ENCODE measurements around the gene SLC25A33.
"Not testable (repeated sequence)": the region's sequence is repeated elsewhere in the genome, so short reads cannot be mapped to it uniquely, and the experiment has no call there.

Gene SLC25A33

DNA sequence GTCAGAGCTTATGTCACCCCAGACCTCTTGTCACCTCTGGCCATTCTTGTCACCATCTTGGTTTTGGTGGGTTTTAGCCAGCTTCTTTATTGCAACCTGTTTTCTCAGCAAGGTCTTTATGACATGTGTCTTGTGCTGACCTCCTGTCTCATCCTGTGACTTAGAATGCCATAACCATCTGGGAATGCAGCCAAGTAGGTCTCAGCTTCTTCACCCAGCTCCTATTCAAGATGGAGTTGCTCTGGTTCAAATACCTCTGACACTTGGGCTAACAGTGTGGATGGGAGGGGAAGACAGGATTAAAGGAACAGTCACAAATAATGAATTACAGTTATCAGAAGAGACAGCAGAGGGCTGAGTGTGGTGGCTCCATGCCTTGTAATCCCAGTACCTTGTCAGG, 81.8 kb downstream of the SLC25A33 start:
- Histone ChIP-seq H3K36me3 (ENCODE audit: insufficient read depth, low read depth, low read length) (no peaks in the 10 kb centered on the region), H3K4me3 (ENCODE audit: low read length) (no peak overlapping the region), H3K4me1 (ENCODE audit: insufficient read depth, low read length) (no peaks in the 10 kb centered on the region), H3K9me3 (ENCODE audit: insufficient read depth, low read depth, low read length) (no peaks in the 10 kb centered on the region), H3K9ac (ENCODE audit: low read depth, low read length) (no peak overlapping the region), H3K27me3 (ENCODE audit: insufficient read depth, low read length) (peaks cover 3% of the 10 kb centered on the region), H3K27ac (ENCODE audit: low read length) (no peak overlapping the region)

DNA sequence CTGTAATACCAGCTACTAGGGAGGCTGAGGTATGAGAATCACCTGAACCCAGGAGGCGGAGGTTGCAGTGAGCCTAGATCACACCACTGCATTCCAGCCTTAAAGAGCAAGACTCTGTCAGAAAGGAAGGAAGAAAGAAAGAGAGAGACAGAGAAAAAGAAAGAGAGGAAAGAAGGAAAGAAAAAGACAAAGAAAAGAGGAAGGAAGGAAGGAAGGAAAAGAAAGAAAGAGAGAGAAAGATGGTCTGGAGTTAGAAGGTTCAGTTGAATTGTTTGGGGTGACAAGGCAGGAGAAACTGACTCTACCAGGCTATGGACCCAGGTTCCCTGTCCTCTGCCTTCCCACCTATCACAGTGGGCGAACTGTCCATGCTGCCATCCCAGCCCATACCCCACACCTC, 84.8 kb downstream of the SLC25A33 start:
- no peak overlapping the region for H3K9ac ChIP-seq (ENCODE audit: low read depth, low read length)
- peaks cover 27% of the 10 kb centered on the region for H3K27me3 ChIP-seq (ENCODE audit: insufficient read depth, low read length)
- no peak overlapping the region for H3K4me3 ChIP-seq (ENCODE audit: low read length)
- no peaks in the 10 kb centered on the region for H3K36me3 ChIP-seq (ENCODE audit: insufficient read depth, low read depth, low read length)
- H3K27ac ChIP-seq (ENCODE audit: low read length): no peak overlapping the region
- H3K4me1 ChIP-seq (ENCODE audit: insufficient read depth, low read length): no peaks in the 10 kb centered on the region
- no peaks in the 10 kb centered on the region for H3K9me3 ChIP-seq (ENCODE audit: insufficient read depth, low read depth, low read length)

DNA sequence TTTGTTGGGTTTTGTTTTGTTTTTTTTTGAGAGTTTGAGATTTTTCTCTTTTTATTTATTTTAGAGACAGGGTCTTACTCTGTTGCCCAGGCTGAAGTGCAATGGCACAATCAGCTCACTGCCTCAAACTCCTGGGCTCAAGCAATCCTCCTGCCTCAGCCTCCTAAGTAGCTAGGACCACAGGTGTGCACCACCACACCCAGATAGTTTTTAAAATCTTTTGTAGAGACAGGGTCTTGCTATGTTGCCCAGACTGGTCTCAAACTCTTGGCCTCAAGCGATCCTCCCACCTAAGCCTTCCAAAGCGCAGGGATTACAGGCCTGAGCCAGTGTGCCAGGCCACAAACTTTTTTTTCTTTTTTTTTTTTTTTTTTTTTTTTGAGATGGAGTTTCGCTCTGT, 85.8 kb downstream of the SLC25A33 start:
- H3K27me3 ChIP-seq (ENCODE audit: insufficient read depth, low read length): peaks cover 27% of the 10 kb centered on the region
- H3K9me3 ChIP-seq (ENCODE audit: insufficient read depth, low read depth, low read length); H3K4me3 ChIP-seq (ENCODE audit: low read length); H3K9ac ChIP-seq (ENCODE audit: low read depth, low read length); H3K36me3 ChIP-seq (ENCODE audit: insufficient read depth, low read depth, low read length); H3K4me1 ChIP-seq (ENCODE audit: insufficient read depth, low read length); H3K27ac ChIP-seq (ENCODE audit: low read length): not testable (repeated sequence)

DNA sequence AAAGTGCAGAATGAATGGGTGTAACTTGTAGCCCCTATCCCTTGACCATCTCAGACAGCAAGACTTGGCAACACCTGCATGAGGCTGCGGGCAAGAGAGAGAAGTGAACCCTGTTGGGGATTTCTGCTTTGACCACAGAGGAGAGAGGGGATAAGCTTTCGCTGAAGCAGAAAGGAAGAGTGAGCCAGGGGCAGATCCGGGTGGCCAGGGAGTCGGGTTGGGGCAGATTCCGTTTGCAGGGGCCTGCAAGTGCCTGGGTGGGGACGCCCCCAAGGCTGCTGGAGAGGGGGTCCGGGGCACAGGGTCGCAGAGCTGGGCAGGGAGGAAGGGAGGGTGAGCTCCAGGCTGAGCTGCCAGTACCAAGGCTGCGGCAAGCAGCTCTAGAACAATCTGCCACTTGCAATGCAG, 86.9 kb downstream of the SLC25A33 start:
- Histone ChIP-seq H3K27me3 (ENCODE audit: insufficient read depth, low read length) (peaks cover 27% of the 10 kb centered on the region), H3K4me1 (ENCODE audit: insufficient read depth, low read length) (no peaks in the 10 kb centered on the region), H3K36me3 (ENCODE audit: insufficient read depth, low read depth, low read length) (no peaks in the 10 kb centered on the region), H3K27ac (ENCODE audit: low read length) (no peak overlapping the region), H3K9me3 (ENCODE audit: insufficient read depth, low read depth, low read length) (no peaks in the 10 kb centered on the region), H3K4me3 (ENCODE audit: low read length) (no peak overlapping the region), H3K9ac (ENCODE audit: low read depth, low read length) (no peak overlapping the region)

DNA sequence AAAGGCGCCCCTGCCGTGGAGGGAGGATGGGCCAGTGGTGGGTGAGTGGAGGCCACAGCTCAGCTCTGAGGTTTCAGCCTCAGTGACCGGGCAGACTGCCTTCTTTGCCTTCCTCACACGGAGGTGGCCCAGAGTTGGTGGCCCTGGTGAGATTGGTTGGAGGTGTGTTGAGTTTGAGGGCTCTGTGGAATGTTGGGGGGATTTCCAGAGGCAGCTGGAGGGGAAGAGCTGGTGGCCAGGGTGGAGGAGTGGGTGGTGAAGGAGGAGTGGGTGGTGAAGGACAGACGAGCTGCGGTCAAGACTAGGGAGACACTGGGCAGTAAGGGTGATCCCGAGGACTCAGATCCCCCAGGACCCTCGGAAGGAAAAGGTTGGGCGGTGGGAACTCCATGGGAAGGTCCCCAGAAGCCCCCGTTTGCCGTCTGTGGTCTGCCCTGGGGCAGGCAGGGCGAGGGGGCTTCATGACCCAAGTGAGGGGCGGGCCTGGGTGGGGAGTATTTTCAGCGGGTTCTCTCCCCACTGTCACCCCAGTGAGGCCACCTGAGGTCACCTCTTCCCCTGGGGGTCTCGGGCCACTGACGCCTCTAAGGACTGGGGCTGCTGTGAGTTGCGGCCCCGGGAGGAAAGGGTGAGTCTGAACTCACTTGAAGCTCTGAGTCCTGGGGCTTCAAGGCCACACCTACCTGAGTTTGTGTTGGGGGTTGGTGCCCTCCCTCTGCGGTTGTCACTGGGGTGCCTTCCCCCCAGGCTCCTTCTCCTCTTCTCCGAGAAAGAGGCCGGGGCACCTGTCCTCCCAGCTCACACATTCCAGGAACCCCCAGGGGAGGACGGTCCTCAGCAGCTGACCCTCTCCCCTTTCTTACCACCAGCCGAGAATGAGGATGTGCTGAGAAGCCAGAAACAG, 89.5 kb downstream of the SLC25A33 start:
- no peaks in the 10 kb centered on the region for H3K36me3 ChIP-seq (ENCODE audit: insufficient read depth, low read depth, low read length)
- no peaks in the 10 kb centered on the region for H3K9me3 ChIP-seq (ENCODE audit: insufficient read depth, low read depth, low read length)
- no peaks in the 10 kb centered on the region for H3K4me1 ChIP-seq (ENCODE audit: insufficient read depth, low read length)
- H3K27me3 ChIP-seq (ENCODE audit: insufficient read depth, low read length): peaks cover 27% of the 10 kb centered on the region
- H3K9ac ChIP-seq (ENCODE audit: low read depth, low read length): no peak overlapping the region
- H3K27ac ChIP-seq (ENCODE audit: low read length): no peak overlapping the region
- H3K4me3 ChIP-seq (ENCODE audit: low read length): no peak overlapping the region

DNA sequence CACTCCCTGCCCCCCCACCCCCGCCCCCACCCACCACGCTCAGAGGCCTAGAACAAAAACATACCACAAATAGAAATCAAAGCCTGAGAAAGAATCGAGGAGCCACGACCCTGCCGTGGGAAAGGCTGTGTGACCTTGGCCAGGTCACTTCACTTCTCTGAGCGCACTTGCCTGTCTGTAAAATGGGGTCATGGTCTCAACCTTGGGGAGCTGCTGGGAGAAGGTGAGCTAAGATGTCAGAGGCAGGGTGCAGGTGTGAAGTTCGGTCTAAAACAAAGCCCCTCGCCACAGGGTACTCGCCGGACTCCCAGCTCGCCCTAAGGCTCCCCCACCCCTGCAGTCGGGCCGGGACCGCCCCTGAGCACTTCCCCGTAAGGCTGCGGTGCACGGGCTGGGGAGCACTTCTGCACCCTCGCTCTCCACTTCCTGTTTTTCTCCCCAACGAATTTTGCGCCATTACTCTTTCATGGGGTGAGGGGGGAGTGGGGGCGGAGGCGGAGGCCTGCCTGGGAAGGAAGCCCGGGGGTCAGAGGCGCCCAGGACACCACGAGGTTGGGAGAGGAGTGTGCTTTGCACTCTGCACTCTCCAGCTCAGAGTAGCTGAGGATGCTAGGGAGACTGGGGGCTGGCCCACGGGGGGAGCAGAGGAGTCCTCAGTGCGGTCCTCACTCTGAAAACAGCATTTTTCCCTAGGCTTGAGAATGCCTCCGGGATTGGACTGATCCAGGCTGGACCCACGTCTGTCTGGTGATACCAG, 90.4 kb downstream of the SLC25A33 start:
- no peak overlapping the region for H3K9ac ChIP-seq (ENCODE audit: low read depth, low read length)
- no peak overlapping the region for H3K4me3 ChIP-seq (ENCODE audit: low read length)
- H3K4me1 ChIP-seq (ENCODE audit: insufficient read depth, low read length): no peaks in the 10 kb centered on the region
- peaks cover 27% of the 10 kb centered on the region for H3K27me3 ChIP-seq (ENCODE audit: insufficient read depth, low read length)
- no peak overlapping the region for H3K27ac ChIP-seq (ENCODE audit: low read length)
- no peaks in the 10 kb centered on the region for H3K9me3 ChIP-seq (ENCODE audit: insufficient read depth, low read depth, low read length)
- no peaks in the 10 kb centered on the region for H3K36me3 ChIP-seq (ENCODE audit: insufficient read depth, low read depth, low read length)

DNA sequence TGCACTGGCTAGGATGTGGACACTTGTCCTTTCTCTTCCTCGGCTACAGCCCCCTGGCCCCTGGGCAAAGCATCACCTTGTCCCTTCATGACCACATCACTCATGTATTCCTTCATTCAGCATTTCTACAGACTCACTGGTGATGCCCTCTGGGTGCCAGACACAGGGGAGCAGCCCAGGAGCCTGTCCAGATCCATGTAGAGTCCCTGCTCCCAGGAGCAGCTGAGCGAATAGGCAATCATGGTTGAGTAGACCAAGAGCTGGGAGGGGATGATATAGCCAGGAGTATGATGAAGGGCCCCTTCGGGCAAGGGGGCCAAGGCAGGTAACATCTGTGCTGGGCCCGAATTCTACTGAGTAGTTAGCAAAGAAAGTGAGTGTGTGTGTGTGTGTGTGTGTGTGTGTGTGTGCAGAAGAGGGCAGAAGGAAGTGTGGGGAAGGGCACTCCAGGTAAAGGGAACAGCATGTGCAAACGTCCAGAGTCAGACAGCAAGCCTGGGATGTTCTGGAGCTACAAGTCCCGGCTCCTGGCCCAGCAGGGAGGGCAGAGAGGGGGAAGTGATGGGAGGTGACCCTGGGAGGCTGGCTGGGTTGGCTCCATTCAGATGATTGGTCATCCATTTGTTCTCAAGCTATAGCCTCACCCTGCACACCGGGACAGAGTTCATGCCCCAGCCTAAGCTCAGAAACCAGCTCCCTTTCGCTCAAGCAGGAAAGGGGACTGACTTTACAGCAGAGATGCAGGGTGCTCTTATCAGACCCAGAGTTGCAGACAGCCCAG, 91.3 kb downstream of the SLC25A33 start:
- H3K9me3 ChIP-seq (ENCODE audit: insufficient read depth, low read depth, low read length): no peaks in the 10 kb centered on the region
- H3K36me3 ChIP-seq (ENCODE audit: insufficient read depth, low read depth, low read length): no peaks in the 10 kb centered on the region
- no peak overlapping the region for H3K4me3 ChIP-seq (ENCODE audit: low read length)
- H3K9ac ChIP-seq (ENCODE audit: low read depth, low read length): no peak overlapping the region
- peaks cover 27% of the 10 kb centered on the region for H3K27me3 ChIP-seq (ENCODE audit: insufficient read depth, low read length)
- no peaks in the 10 kb centered on the region for H3K4me1 ChIP-seq (ENCODE audit: insufficient read depth, low read length)
- no peak overlapping the region for H3K27ac ChIP-seq (ENCODE audit: low read length)

DNA sequence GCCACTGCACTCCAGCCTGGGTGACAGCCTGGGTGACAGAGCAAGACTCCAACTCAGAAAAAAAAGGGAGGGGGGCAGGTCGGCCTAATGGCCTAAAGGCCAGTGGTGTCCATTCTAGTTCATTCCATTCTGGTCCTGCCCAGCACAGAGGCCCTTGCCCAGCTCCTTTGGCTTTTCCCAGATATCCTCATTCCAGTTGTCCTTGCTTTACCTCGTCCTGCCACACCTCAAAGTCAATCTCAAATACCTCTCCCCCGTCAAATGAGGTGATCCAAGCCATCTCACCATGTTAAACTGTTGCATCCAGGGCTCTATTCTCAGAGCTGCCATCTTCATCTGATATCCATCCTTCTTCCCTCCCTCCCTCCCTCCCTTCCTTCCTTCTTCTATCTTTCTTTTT, 92.3 kb downstream of the SLC25A33 start:
- Histone ChIP-seq H3K27ac (ENCODE audit: low read length) (no peak overlapping the region), H3K4me1 (ENCODE audit: insufficient read depth, low read length) (no peaks in the 10 kb centered on the region), H3K9ac (ENCODE audit: low read depth, low read length) (no peak overlapping the region), H3K27me3 (ENCODE audit: insufficient read depth, low read length) (peaks cover 19% of the 10 kb centered on the region), H3K9me3 (ENCODE audit: insufficient read depth, low read depth, low read length) (no peaks in the 10 kb centered on the region), H3K36me3 (ENCODE audit: insufficient read depth, low read depth, low read length) (no peaks in the 10 kb centered on the region), H3K4me3 (ENCODE audit: low read length) (no peak overlapping the region)

DNA sequence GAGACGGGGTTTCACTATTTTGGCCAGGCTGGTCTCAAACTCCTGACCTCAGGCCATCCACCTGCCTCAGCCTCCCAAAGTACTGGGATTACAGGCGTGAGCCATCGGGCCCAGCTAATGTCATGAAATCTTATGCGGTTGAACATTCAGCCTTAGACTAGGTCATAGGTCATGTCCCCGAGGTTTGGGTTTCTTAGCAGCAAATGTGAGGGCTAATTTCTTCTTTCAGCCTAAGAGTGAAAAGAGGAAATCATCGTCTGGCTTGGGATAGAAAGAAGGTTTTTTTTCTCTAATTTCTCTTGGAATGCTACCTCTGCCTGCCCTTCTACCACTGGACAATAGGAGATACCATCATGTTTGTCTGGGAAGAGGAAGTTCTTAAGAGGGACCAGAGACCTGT, 94.2 kb downstream of the SLC25A33 start:
- Histone ChIP-seq H3K4me1 (ENCODE audit: insufficient read depth, low read length) (no peaks in the 10 kb centered on the region), H3K27ac (ENCODE audit: low read length) (no peak overlapping the region), H3K9ac (ENCODE audit: low read depth, low read length) (no peak overlapping the region), H3K36me3 (ENCODE audit: insufficient read depth, low read depth, low read length) (no peaks in the 10 kb centered on the region), H3K4me3 (ENCODE audit: low read length) (no peak overlapping the region), H3K9me3 (ENCODE audit: insufficient read depth, low read depth, low read length) (no peaks in the 10 kb centered on the region), H3K27me3 (ENCODE audit: insufficient read depth, low read length) (peaks cover 2% of the 10 kb centered on the region; the same call in 1 of the 2 replicates)

DNA sequence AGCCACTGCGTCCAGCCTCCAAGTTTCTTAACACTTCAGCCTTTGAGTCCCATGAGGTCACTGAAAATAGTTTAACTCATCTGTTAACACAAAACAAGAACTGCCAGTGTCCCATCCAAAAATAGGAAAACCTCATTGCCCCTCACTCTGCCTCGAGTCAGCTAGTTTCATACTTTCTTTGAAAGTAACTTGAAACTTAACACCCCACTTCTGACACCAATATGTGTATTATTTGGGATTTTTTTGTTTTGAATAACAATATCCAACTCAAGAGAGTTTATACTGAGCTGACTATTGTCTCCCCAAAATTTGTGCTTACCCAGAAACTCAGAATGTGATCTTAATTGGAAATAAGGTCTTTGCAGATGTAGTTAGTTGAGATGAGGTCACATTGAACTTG, 95.3 kb downstream of the SLC25A33 start:
- Histone ChIP-seq H3K9ac (ENCODE audit: low read depth, low read length) (no peak overlapping the region), H3K36me3 (ENCODE audit: insufficient read depth, low read depth, low read length) (no peaks in the 10 kb centered on the region), H3K27me3 (ENCODE audit: insufficient read depth, low read length) (no peaks in the 10 kb centered on the region), H3K9me3 (ENCODE audit: insufficient read depth, low read depth, low read length) (no peaks in the 10 kb centered on the region), H3K4me1 (ENCODE audit: insufficient read depth, low read length) (no peaks in the 10 kb centered on the region), H3K4me3 (ENCODE audit: low read length) (no peak overlapping the region), H3K27ac (ENCODE audit: low read length) (no peak overlapping the region)
